GM12891 (cell line): ENCODE results near the gene ATRNL1.

ENCODE experiments used
- PAX5 ChIP-seq: IDR thresholded peaks from 2 replicates; pipeline ENCODE4 v1.6.1; 2011; ENCODE audit warnings: low read length, moderate library complexity, mild to moderate bottlenecking; ENCODE audit not compliant: insufficient read depth, severe bottlenecking
- POLR2A ChIP-seq: IDR thresholded peaks from 2 replicates; pipeline ENCODE4 v1.6.1; 2011; ENCODE audit warnings: low read depth, low read length, control low read depth
- POLR2AphosphoS5 ChIP-seq: IDR thresholded peaks from 2 replicates; pipeline ENCODE4 v1.6.1; 2011; ENCODE audit warnings: low read depth, low read length, control low read depth
- POU2F2 ChIP-seq: IDR thresholded peaks from 2 replicates; pipeline ENCODE4 v1.6.1; 2011; ENCODE audit warnings: low read depth, mild to moderate bottlenecking, control low read depth, low read length, moderate library complexity
- SPI1 ChIP-seq: IDR thresholded peaks from 2 replicates; pipeline ENCODE4 v1.6.1; 2011; ENCODE audit warnings: low read depth, low read length, control low read depth
- TAF1 ChIP-seq: IDR thresholded peaks from 2 replicates; pipeline ENCODE4 v1.6.1; 2011; ENCODE audit warnings: low read depth, low read length, control low read depth

- TF ChIP-seq POLR2A = no peak
- TF ChIP-seq POLR2AphosphoS5 = no peak
- TF ChIP-seq POU2F2 = no peak
- no peak for TF ChIP-seq PAX5
- no peak for TF ChIP-seq SPI1
- no peak for TF ChIP-seq TAF1
Measured at GRCh38 chr10:115043719-115044118, 49.4 kb upstream of the ATRNL1 start.
